ENCODE measurements around the gene JUND.

Gene JUND

DNA sequence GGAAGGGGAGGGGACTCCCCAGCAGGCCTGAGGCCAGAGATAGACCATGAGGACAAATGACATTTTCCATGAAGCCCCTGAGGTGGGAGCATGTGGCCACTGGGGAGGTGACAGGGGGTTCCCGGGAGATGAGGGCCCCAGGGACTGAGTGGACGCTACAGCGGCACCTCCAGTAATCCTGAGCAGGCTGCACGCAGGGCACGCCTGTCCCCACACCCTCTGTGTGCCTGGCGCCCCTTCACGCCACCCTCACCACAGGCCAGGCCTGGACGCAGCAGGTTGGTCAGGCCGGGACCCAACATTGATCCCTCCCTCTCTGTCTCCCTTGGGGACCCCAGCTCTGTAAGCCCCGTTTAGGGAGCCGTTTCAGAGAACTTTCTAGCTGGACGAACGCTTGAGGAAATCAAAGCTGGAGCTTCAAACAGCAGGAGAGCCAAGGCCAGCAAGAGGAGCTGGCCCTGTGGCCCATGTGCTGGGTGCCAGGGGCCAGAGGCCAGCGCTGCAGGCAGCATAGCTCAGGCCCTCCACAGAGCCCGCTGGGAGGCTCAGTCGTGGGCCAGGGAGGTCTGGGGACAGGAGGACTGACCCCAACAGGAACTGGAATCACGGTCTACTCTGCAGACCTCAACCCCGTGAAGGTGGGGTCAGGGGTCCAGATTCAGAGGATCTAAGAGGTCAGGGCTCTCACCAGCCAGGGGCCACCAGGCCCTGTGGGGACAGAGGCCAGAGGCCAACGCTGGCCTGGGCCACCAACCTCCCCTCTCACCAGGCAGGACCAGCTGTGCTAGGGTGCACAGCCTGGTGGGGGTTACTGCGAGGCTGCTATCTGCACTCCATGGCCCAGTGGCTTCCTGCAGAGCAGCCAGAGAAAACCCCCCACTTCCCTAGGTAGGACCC is 26.9 kb upstream of the JUND start:
- no peak for DNase-seq

DNA sequence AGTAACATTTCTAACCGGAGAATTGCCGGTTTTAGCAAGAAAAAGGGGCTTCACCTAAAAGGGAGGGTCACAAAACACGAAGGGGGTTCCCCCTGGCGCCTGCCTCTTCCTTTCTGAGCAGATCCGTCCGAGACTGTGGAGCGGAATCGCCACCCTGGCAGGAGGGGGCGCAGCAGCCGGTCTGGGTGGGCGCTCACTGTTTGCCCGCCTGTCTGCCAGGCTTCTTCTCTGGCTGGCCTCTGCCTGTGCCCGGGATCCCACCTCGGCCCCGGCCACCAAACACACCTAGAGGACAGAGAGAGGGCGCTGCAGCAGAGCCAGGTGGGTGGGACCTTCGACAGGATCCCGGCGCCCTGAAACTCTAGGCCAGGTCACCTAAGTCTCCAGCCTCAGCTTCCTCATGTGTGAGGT is 25.9 kb upstream of the JUND start:
- no peak for DNase-seq

DNA sequence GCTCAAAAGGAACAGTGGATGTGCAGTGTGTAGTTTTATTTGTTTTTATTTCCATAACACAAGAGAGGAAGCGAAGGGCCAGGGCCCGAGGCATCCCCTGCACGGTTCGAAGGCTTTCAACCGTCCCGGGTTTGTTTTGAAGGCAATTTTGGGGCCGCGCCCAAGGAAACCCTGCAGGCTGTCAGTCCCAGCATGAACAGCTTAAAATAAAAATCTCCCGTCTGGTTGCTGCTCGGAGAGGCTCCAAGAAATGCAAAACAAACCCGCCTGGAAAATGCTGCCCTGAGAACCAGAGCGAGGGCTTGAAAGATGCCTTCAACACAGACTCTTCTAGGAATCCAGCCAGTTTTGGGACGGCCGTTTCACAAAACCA is 25.5 kb upstream of the JUND start:
- DNase-seq: no peak

DNA sequence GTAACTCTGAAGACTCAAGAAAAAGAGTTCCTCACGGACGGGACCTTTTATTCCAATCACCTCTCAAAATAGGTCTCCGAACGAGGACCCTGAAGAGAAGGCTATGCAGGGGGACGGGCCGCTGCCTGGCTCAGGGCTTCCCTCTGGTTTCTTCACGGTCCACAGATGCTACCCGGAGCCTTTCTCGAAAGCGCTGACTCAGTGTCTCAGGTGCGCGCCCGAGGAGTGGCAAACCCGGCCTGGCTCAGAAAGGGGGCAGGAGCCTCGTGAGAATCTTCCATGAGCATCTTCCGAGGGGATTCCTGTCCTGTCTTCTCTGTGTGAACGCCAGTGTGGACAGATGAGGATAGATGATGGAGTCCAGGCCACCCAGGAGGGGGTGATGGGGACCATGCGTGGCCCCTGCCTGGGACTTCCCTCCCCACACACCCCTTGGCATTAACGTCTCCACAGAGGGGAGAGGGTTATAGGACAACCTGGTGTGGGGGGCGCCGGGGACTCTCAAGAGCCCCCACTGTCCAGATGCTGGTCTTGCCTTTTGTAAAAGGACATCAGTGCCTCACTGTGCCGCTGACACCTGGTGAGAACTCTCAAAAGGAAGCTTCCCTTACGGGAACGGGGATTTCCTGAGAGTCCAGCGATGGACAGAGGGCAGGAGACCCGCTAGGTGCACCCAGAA is 24.9 kb upstream of the JUND start:
- DNase-seq: no peak

DNA sequence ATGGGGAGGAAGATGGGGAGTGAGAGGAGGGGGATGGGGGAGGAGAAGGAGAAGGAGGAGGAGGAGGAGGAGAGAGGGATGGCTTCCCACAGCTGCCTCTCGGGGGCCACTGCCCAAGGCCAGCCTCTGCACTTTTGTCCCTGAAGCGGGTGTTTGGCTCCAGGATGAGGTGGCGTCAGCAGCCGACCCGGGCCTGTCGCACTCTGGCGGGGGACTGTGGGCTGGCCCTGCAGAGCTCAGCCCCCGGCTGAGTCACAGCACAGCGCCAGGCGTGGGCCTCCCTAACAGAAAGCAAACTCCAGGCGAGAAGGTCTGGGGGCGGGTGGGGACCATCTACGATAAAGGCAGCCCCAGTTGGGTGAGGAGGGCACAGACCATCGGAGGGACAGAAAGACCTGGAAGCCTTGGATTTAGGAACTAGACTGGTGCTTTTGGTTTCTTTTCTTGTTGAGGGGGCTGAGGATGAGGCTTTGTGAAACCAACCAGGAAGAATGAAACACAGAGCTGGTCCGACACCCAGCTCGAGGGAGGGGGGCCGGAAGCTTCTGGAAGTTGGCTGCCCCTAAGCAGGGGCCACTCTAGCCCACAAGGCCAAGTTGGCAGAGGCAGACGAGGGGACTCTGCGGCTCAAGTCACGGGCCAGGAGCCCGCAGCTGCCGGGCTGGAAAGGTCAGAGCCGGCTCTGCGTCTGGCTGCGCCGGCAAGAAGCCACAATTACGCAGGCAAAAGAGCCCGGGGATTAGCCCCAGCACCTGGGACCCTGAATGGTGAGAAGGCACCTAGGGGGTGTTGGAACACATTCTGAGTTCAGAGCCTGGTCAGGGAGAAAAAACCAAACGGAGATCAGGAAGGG is 23.3 kb upstream of the JUND start:
- peak; percentile 75 for DNase-seq

DNA sequence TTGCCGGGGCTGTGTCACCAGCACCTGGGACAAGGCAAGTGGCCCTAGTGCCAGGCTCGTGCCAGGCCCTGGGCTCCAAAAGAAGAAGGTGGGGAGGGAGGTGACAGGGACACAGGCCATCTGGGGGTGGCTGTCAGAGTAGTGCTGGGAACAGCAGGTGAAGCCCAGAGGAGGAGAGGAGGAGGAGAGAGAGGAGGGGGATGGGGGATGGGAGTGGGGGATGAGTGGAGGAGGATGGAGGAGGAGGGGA is 22.7 kb upstream of the JUND start:
- no peak for DNase-seq

DNA sequence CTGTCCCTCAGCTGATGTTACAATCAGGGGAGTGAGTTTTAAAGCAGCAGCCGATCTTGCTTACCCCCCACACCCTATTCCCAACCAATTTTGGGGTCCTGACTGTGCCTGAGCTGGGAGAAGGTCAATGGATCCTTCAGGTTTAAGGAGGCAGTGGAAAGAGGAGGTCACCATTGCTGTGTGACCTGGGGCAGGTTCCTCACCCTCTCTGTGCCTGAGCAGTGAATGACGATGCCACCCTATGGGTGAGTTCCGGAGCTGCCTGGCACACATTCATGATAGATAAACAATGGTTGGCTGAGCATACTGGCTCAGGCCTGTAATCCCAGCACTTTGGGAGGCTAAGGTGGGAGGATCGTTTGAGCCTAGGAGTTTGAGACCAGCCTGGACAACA is 20.3 kb upstream of the JUND start:
- DNase-seq: no peak

DNA sequence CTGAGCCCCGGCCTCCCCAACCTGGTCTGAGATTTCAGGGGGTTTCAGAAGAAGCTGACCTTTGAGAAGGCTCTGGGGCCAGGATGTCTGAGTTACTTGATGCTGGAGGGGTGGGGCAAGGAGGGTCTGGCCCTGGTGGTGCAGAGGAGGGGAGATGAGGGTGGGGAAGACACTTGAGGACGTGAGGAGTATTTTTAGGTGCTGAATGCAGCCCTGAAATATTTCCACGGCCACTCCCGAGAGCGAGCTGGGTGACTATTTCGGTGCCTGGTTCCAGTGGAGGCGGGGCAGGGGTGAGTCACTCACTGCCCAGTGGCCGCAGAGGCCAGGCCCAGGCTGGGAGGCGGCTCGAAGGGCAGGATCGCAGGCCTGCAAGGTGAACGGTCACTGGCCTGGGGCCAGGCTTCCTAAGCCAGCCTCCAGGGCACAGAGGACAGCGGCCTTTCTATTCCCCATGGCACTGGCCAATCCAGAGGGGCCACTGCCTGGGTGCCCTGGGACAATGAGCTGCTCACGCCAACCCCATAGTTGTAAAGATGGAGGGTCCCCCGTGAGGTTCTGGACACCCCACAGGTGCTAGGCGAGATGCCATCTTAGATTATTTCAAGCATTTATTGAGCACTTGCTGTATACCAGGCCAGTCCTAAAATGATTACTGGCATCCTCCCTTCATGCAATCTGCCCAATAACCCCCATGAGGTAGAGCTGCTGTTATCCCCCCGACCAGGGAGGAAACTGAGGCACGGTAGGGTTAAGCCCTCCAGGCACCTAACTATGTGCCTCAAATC is 19.7 kb upstream of the JUND start:
- DNase-seq: no peak

DNA sequence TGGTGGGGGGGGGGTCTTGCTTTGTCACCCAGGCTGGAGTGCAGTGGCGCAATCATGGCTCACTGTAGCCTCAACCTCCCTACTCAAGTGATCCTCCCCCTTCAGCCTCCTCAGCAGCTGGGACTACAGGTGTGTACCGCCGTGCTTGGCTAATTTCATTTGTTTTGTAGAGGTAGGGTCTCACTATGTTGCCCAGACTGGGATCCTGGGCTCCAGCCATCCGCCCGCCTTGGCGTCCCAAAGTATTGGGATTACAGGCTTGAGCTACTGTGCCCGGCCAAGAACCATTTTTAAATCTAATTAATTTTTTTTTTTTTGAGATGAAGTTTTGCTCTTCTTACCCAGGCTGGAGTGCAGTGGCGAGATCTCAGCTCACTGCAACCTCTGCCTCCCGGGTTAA is 18.2 kb upstream of the JUND start:
- DNase-seq: no peak

DNA sequence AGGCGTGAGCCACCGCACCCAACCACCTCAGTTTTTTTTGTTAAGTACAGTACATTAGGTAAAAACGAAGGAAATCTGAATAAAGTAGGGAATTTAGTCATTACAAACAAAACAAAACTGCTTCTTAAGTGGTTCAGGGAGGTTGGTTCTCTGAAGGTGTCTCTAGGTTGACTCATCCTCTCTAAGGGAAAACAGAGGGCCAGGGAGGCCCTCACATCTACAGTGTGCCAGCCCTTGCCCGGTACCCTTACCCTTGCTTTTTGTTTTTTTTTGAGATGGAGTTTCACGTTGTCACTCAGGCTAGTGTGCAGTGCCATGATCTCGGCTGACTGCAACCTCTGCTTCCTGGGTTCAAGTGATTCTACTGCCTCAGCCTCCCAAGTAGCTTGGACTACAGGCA is 17.2 kb upstream of the JUND start:
- no peak for DNase-seq

DNA sequence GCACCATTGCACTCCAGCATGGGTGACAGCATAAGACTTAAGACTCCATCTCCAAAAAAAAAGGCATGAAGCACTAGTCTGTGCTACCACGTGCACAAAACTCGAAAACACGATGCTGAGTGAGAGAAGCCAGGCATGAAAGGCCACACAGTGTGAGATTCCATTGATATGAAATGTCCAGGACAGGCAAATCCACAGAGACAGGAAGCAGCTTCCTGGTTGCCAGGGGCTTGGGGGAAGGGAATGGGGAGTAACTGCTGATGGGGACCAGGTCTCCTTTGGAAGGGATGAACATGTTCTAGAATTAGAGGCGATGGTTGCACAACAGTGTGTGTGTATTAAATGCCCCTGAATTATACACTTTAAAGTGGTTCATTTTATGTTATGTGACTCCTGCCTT is 15.9 kb upstream of the JUND start:
- no peak for DNase-seq

DNA sequence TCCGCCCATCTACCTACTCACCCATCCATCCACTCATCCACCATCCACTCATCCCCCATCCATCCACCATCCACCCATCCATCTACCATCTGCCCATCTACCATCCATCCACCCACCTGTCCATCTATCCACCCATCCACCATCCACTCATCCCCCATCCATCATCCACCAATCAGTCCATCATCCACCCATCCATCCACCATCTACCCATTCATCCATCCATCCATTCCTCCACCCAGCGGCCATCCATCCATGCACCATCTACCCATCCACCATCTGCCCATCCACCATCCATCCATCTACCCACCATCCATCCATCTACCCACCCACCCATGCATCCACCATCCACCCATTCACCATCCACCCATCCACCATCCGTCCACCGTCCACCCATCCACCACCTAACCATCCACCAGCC is 13.6 kb upstream of the JUND start:
- DNase-seq: no peak

DNA sequence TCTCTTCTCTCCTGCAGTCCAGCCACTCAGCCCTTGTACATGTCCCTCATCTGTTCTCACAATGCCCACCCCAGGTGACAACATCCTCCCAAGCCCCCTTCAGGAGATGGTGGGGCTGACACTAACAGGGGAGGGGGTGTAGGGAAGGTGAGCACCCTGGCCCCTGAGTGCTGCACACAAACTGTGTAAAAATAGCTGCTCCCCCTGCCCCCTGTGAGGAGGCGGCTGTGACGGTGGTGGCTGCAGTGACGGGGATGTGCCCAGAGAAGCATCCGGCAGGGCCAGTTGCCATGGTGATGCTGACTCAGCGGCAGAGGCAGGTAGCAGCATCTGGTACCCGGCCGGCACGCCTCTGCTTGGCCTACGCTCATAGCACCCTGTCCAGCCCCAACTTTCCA is 13.0 kb upstream of the JUND start:
- no peak for DNase-seq

DNA sequence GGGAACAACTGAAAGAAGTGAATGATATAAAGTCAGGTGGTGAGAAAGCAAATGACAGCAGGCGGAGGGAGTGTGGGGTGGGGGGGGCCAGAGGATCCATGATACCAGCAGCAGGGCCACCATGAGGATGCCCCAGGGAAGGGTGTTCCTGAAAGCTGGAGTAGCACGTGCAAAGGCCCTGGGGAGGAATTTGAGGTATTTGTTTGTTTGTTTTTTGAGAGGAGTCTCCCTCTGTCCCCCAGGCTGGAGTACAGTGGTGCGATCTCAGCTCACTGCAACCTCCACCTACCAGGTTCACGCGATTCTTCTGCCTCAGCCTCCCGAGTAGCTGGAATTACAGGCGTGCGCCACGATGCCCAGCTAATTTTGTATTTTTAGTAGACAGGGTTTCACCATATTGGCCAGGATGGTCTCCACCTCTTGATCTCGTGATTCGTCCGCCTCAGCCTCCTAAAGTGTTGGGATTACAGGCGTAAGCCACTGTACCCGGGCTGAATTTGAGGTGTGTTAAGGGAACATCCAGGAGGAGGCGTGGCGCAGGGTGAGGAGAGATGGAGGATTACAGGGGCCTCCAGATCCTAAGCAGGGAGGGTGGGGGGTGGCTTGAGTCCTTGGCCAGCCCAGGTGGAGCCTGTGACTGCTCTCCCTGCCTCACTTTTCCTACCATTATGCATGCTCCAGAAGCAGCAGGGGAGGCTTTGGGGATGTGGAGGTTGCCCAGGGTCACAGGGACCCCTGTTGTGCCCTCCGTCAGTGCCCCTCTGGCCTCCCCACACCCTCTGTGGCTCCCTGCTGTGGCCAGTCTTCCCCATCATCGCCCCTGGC is 12.4 kb upstream of the JUND start:
- DNase-seq: no peak

DNA sequence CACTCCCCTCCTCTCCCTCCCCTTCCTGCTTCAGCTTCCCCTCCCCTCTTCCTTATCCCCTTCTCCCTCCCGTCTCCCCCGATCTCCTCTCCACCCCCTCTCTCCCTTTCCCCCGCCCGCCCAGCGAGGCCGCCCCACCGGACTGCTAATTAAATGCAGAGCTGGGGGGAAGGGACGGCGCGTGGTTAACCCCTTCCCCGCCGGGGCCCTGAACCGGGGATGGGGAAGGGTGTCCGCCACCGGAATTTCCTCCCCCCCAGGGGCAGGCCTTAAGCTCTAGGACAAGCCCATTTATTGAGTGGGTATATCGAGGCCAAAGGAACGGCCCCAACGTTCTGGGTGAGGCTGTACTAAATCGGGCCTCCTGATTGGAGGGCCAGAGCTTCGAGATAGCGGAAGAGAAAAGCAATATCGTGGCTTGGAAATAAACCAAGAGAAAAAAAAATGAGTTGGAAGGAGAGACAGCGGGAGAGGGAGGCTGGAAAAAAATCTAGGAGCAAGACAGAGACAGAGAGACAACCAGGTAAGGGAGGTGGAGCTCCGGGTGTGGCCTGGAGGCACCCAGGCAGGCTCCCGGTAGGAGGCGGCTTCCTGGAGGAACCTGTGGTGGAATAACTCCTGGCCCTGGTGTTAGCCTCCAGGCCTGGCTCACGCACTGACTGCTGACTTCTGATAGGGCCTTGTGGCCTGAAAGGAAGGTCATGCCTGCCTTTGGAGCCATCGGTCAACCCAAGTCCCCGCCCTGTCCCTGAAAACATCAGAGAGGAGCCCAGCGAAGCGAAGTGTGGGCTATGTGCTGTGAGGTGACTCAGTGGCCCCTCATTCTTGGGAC is 11.6 kb upstream of the JUND start:
- DNase-seq: no peak

DNA sequence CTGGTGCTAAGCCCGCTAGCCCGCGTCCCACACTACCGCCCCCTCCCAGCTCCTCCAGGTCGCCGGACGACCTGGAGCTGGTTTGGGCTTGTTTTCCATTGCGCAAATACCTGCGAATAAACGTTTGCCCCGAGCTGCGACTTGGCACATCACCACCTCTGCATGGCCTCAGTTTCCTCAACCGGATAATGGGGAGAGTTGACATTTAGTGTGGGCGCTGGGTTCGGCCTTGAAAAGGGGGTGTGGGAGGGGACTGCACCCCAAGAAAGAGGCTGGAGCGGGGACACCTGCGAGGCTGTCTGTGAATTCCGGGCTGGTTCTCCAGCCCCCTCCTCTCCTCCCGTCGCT is 11.0 kb upstream of the JUND start:
- no peak for DNase-seq

DNA sequence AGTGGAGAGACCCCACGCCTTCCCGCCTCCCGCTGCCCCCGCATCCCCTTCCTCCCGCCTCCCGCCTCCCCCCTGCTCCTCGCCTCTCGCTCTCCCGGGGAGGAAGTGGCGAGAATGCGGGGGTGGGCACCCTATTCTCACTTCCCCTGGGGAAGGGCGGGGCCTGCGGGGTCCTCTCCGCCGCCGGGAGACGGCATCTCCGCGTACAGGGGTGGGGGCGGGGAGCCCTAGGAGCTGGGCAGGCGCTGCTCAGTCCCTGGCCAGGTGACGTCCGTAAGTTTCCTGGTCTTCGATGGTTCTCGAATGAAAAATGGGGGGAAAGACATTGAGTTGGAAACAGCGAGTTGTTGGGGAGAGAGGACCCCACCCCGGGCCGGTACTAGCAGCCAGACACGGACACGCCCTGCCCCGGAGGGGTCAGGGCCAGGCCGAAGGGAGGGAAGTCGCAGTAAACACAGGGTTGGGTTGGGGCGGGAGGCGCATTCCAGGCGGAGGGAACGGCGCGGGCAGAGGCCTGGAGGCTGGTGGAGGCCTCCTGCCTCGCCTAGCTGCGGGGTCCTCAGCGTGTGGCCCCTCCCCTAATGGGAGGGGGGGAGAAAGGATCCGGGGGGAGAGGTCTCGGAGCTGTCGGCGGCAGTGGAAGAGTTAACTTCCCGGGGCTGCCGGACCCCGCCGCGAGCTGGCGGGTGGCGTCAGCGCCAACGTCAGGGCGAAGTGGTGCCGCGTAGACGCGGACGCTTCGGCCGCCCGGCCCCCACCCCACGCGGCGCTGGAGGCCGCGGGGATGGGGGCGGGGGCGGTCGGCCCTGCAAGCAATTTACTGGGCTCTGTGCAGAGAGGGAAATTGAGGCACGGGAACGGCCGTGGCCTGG is 10.4 kb upstream of the JUND start:
- DNase-seq: no peak

DNA sequence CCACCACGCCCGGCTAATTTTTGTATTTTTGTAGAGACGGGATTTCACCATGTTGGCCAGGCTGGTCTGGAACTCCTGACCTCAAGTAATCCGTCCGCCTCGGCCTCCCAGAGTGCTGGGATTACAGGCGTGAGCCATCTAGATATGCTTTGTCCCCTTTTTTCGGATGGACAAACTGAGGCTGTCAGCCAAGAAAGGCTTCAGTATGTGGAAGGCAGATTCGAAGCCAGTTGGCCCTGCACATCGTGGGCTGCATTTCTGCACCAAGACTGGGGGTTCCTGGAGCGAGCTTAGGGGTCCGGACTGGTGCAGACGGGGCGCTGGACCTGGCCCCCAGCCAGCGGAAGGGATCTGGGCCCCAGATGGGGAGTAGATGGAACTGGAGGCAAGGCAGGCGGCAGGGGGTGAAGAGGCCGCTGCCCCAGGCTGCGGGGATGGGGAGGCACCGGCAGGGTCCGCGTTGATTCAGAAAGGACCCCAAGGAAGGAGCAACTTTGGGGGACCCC is 9.7 kb upstream of the JUND start:
- DNase-seq: no peak

DNA sequence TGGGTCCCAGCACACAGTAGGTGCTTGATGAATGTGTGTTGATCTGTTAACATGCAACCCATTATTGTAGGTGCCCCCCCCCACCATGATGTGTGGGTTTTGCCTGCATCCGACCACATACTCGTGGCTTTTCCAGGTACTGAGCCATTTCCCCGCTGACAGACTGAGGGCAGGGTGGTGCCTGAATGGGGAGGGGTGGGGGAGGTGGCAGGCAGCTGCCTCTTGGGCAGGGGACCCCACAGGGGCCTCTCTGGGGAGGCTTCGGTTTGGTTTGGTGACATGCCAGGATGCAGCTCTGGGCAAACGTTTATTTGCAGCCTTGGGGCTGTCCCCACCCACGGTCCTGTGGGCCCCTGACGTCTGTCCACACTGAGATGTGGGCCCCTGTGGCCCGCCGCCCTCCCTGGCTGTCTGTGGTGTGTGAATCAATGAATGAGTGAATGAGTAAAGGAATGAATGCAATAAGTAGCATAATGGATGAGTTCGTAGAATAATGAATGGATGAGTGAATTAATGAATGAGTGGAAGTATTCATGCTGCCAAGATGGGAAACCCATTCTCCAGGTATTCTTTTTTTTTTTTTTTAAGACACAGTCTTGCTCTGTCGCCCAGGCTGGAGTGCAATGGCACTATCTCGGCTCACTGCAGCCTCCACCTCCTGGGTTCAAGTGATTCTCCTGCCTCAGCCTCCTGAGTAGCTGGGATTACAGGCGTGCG is 9.0 kb upstream of the JUND start:
- DNase-seq: no peak

Data from amniotic stem cell (primary cell).